HepG2 (cell line): ENCODE measurements around the gene TRMU. TPM values are rescaled to one million over a fixed set of nuclear protein-coding genes. Genes with fewer than 3 reads are reported as not detected.

Experiments used
- EEA1 ChIP-seq: sonication (generic); formaldehyde crosslinking; IDR thresholded peaks from 2 replicates; pipeline ENCODE4 v1.5.1; 2020; ENCODE audit warnings: mild to moderate bottlenecking, missing genetic modification reagents, borderline replicate concordance
- SOX6 ChIP-seq, 2 experiments: fragments of 450-650 bp in 1 of 2; sonication (generic) in 1 of 2; formaldehyde crosslinking in 1 of 2; IDR thresholded peaks; 2 replicates each; pipeline versions ENCODE4 v1.4.0 to v1.6.1; 2017 to 2020; ENCODE audit warnings: antibody characterized with exemption in 1 of 2, mild to moderate bottlenecking in 1 of 2, missing genetic modification reagents in 1 of 2
- ZBTB3 ChIP-seq: sonication (generic); formaldehyde crosslinking; IDR thresholded peaks from 2 replicates; pipeline ENCODE4 v1.4.0; 2020; ENCODE audit warnings: low read depth, mild to moderate bottlenecking, moderate library complexity, missing genetic modification reagents, borderline replicate concordance
- ZFP36L1 ChIP-seq: sonication (generic); formaldehyde crosslinking; IDR thresholded peaks from 2 replicates; pipeline ENCODE4 v1.8.0; 2022; ENCODE audit warnings: mild to moderate bottlenecking, missing genetic modification reagents, moderate library complexity
- ZFP82 ChIP-seq: sonication (generic); formaldehyde crosslinking; IDR thresholded peaks from 2 replicates; pipeline ENCODE4 v1.5.1; 2020; ENCODE audit warnings: mild to moderate bottlenecking, missing genetic modification reagents, borderline replicate concordance
- ZNF256 ChIP-seq: sonication (generic); formaldehyde crosslinking; conservative IDR thresholded peaks from 2 replicates; pipeline ENCODE4 v1.4.0; 2020; ENCODE audit warnings: missing genetic modification reagents
- ZNF550 ChIP-seq: sonication (generic); formaldehyde crosslinking; IDR thresholded peaks from 2 replicates; pipeline ENCODE4 v1.4.0; 2020; ENCODE audit warnings: mild to moderate bottlenecking, missing genetic modification reagents, borderline replicate concordance
- polyA plus RNA-seq, 8 experiments: library from polyadenylated mRNA; depleted of rRNA in 3 of 8; stranded (reverse) in 7 of 8; unstranded in 1 of 8; fragments of >200 nt; fragmentation: Illumina TruSeq in 4 of 8; extraction: Trizol in 4 of 8; gene quantifications; 2 replicates each; pipeline versions ENCODE4 v1.2.1 to v1.2.3, GENCODE V29; 2011 to 2016; ENCODE audit warnings: low read depth in 4 of 8, missing spikeins in 1 of 8, mixed read lengths in 1 of 8; ENCODE audit not compliant: insufficient read depth in 1 of 8
- total RNA-seq, 5 experiments: library from RNA; depleted of rRNA; stranded (reverse); fragments of >200 nt; fragmentation: Illumina TruSeq; extraction: Trizol; gene quantifications; 2 replicates each; pipeline ENCODE4 v1.2.3, GENCODE V29; 2016; ENCODE audit warnings: low read depth in 1 of 5
- TF ChIP-seq, protein P1 (sequence below): sonication (generic); formaldehyde crosslinking; IDR thresholded peaks from 2 replicates; pipeline ENCODE4 v1.9.0; 2022; ENCODE audit warnings: low read depth, missing genetic modification reagents
- TF ChIP-seq, protein P2 (sequence below): sonication (generic); formaldehyde crosslinking; IDR thresholded peaks from 2 replicates; pipeline ENCODE4 v1.5.1; 2020; ENCODE audit warnings: mild to moderate bottlenecking, missing genetic modification reagents, moderate library complexity
- TF ChIP-seq, protein P3 (sequence below): sonication (generic); formaldehyde crosslinking; conservative IDR thresholded peaks from 2 replicates; pipeline ENCODE4 v1.4.0; 2020; ENCODE audit warnings: missing genetic modification reagents
- TF ChIP-seq, protein P4 (sequence below): sonication (generic); formaldehyde crosslinking; IDR thresholded peaks from 2 replicates; pipeline ENCODE4 v1.4.0; 2020; ENCODE audit warnings: missing genetic modification reagents, borderline replicate concordance

The TRMU gene
- total and polyA plus RNA-seq, 2 of the 13 experiments (the other 11 are each of a cell fraction or from before 2014, with no cell fraction given): 31.0 to 50.2 TPM

DNA sequence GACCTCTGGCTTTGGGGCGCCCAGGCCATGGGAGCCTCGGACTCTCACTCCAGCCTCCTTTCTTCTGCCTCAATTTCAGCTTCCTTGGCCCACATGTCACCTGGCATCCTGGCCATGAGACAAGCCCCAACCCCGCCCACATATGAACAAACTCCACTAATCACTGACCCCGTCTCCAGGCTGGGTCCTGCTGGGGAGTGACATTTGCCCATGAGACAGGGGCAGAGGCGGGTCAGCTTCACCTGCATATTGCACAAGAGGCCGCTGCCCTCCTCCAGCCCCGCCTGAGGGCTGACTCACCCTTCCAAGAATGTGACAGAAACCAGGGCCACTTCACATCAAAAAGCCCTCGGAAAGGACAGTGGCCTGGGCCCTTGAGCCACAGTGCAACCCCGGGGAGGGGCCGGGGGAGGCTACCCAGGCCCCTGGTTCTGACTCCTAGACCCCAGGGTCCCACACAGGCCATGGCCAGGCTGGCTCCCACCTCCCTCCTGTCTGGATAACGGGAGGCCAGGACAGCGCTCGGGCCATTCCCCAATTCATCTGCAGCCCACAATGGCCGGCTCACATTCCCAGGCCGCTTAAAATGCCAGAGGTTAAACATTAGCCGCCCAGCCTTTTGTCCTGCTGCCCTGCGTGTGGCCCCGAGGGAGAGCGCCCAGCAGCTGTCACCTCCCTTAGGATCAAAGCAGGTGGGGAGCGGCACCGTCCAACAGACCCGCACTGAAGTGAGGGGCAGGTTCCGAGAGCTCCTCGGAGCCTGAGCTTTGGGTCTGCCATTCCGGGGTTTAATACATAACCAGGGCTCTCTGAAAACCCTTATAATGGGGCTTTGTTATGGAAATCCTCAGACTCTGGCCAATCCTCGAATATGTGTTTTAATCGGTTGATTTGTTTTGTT, 42.3 kb downstream of the TRMU start (continued):
- TF ChIP-seq, protein P1, sequence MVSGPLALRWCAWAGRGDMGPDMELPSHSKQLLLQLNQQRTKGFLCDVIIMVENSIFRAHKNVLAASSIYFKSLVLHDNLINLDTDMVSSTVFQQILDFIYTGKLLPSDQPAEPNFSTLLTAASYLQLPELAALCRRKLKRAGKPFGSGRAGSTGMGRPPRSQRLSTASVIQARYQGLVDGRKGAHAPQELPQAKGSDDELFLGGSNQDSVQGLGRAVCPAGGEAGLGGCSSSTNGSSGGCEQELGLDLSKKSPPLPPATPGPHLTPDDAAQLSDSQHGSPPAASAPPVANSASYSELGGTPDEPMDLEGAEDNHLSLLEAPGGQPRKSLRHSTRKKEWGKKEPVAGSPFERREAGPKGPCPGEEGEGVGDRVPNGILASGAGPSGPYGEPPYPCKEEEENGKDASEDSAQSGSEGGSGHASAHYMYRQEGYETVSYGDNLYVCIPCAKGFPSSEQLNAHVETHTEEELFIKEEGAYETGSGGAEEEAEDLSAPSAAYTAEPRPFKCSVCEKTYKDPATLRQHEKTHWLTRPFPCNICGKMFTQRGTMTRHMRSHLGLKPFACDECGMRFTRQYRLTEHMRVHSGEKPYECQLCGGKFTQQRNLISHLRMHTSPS: peak; percentile 94
- TF ChIP-seq, protein P2, sequence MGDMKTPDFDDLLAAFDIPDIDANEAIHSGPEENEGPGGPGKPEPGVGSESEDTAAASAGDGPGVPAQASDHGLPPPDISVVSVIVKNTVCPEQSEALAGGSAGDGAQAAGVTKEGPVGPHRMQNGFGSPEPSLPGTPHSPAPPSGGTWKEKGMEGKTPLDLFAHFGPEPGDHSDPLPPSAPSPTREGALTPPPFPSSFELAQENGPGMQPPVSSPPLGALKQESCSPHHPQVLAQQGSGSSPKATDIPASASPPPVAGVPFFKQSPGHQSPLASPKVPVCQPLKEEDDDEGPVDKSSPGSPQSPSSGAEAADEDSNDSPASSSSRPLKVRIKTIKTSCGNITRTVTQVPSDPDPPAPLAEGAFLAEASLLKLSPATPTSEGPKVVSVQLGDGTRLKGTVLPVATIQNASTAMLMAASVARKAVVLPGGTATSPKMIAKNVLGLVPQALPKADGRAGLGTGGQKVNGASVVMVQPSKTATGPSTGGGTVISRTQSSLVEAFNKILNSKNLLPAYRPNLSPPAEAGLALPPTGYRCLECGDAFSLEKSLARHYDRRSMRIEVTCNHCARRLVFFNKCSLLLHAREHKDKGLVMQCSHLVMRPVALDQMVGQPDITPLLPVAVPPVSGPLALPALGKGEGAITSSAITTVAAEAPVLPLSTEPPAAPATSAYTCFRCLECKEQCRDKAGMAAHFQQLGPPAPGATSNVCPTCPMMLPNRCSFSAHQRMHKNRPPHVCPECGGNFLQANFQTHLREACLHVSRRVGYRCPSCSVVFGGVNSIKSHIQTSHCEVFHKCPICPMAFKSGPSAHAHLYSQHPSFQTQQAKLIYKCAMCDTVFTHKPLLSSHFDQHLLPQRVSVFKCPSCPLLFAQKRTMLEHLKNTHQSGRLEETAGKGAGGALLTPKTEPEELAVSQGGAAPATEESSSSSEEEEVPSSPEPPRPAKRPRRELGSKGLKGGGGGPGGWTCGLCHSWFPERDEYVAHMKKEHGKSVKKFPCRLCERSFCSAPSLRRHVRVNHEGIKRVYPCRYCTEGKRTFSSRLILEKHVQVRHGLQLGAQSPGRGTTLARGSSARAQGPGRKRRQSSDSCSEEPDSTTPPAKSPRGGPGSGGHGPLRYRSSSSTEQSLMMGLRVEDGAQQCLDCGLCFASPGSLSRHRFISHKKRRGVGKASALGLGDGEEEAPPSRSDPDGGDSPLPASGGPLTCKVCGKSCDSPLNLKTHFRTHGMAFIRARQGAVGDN (CRISPR knock-in tag): peak; percentile 85
- TF ChIP-seq ZBTB3 (CRISPR knock-in tag) (no peak), ZNF256 (CRISPR knock-in tag) (no peak), ZNF550 (CRISPR knock-in tag) (no peak), EEA1 (no peak), ZFP36L1 (CRISPR knock-in tag) (no peak), SOX6 (IDR thresholded peaks at IDR 0.05) (no peak), SOX6 (CRISPR knock-in tag; IDR thresholded peaks at IDR 0.05) (peak; percentile 98), ZFP82 (CRISPR knock-in tag) (no peak)
- TF ChIP-seq, protein P3, sequence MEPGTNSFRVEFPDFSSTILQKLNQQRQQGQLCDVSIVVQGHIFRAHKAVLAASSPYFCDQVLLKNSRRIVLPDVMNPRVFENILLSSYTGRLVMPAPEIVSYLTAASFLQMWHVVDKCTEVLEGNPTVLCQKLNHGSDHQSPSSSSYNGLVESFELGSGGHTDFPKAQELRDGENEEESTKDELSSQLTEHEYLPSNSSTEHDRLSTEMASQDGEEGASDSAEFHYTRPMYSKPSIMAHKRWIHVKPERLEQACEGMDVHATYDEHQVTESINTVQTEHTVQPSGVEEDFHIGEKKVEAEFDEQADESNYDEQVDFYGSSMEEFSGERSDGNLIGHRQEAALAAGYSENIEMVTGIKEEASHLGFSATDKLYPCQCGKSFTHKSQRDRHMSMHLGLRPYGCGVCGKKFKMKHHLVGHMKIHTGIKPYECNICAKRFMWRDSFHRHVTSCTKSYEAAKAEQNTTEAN (CRISPR knock-in tag): no peak
- TF ChIP-seq, protein P4, sequence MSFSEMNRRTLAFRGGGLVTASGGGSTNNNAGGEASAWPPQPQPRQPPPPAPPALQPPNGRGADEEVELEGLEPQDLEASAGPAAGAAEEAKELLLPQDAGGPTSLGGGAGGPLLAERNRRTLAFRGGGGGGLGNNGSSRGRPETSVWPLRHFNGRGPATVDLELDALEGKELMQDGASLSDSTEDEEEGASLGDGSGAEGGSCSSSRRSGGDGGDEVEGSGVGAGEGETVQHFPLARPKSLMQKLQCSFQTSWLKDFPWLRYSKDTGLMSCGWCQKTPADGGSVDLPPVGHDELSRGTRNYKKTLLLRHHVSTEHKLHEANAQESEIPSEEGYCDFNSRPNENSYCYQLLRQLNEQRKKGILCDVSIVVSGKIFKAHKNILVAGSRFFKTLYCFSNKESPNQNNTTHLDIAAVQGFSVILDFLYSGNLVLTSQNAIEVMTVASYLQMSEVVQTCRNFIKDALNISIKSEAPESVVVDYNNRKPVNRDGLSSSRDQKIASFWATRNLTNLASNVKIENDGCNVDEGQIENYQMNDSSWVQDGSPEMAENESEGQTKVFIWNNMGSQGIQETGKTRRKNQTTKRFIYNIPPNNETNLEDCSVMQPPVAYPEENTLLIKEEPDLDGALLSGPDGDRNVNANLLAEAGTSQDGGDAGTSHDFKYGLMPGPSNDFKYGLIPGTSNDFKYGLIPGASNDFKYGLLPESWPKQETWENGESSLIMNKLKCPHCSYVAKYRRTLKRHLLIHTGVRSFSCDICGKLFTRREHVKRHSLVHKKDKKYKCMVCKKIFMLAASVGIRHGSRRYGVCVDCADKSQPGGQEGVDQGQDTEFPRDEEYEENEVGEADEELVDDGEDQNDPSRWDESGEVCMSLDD (CRISPR knock-in tag): 0 out of 2 replicates have a peak, but pooled peaks have one; percentile 42
